H9 (cell line): ENCODE data around the gene DOCK9. TPM values are rescaled to one million over a fixed set of nuclear protein-coding genes. Genes with fewer than 3 reads are reported as not detected.

ENCODE experiments used
- DNase-seq: peaks from one replicate; pipeline ENCODE4 v3.0.0-alpha.2; 2017
- H2AFZ ChIP-seq: one replicate; pipeline ENCODE4 v1.6.1; 2013; ENCODE audit warnings: mild to moderate bottlenecking, low read length, control low read depth, moderate library complexity
- H2AK5ac ChIP-seq: 2 replicates; pipeline ENCODE4 v1.6.1; 2013; ENCODE audit warnings: low read length, control low read depth, mixed read lengths; ENCODE audit not compliant: insufficient read length
- H2BK120ac ChIP-seq: one replicate; pipeline ENCODE4 v1.6.1; 2013; ENCODE audit warnings: low read depth, mild to moderate bottlenecking, low read length, control low read depth, inconsistent platforms; ENCODE audit not compliant: poor library complexity, severe bottlenecking
- H2BK12ac ChIP-seq: 2 replicates; pipeline ENCODE4 v1.6.1; 2013; ENCODE audit warnings: low read length, control low read depth, mixed read lengths, low read depth; ENCODE audit not compliant: insufficient read length
- H2BK15ac ChIP-seq: 2 replicates; pipeline ENCODE4 v1.6.1; 2013; ENCODE audit warnings: low read depth, low read length, control low read depth
- H2BK20ac ChIP-seq: one replicate; pipeline ENCODE4 v1.6.1; 2013; ENCODE audit warnings: low read depth, mild to moderate bottlenecking, low read length, control low read depth, inconsistent platforms; ENCODE audit not compliant: poor library complexity, severe bottlenecking
- H2BK5ac ChIP-seq: 2 replicates; pipeline ENCODE4 v1.6.1; 2013; ENCODE audit warnings: low read length, control low read depth, mixed read lengths; ENCODE audit not compliant: insufficient read length
- H3K14ac ChIP-seq: 2 replicates; pipeline ENCODE4 v1.6.1; 2013; ENCODE audit warnings: low read length, control low read depth; ENCODE audit not compliant: insufficient read depth
- H3K18ac ChIP-seq: 2 replicates; pipeline ENCODE4 v1.6.1; 2013; ENCODE audit warnings: low read depth, mild to moderate bottlenecking, mixed read lengths, low read length, control low read depth; ENCODE audit not compliant: insufficient read length
- H3K23ac ChIP-seq: 2 replicates; pipeline ENCODE4 v1.6.1; 2013; ENCODE audit warnings: low read length, control low read depth, mixed read lengths, low read depth; ENCODE audit not compliant: insufficient read length
- H3K23me2 ChIP-seq: 2 replicates; pipeline ENCODE4 v1.6.1; 2013; ENCODE audit warnings: low read depth, mild to moderate bottlenecking, mixed read lengths, low read length, control low read depth; ENCODE audit not compliant: insufficient read length, poor library complexity, severe bottlenecking
- H3K27ac ChIP-seq: 2 replicates; pipeline ENCODE4 v1.5.1; 2013; ENCODE audit warnings: low read length, control low read depth, mixed read lengths, low read depth; ENCODE audit not compliant: insufficient read length
- H3K27me3 ChIP-seq: 2 replicates; pipeline ENCODE4 v1.6.1; 2013; ENCODE audit warnings: low read length, control low read depth, inconsistent platforms; ENCODE audit not compliant: insufficient read depth
- H3K4ac ChIP-seq: 2 replicates; pipeline ENCODE4 v1.6.1; 2013; ENCODE audit warnings: low read depth, mild to moderate bottlenecking, control low read depth, inconsistent platforms, low read length, moderate library complexity
- H3K4me1 ChIP-seq: 2 replicates; pipeline ENCODE4 v1.6.1; 2013; ENCODE audit warnings: low read length, control low read depth, inconsistent platforms; ENCODE audit not compliant: insufficient read depth
- H3K4me2 ChIP-seq: 2 replicates; pipeline ENCODE4 v1.6.1; 2013; ENCODE audit warnings: low read length, control low read depth, mixed read lengths; ENCODE audit not compliant: insufficient read length, insufficient read depth
- H3K56ac ChIP-seq: 2 replicates; pipeline ENCODE4 v1.6.1; 2013; ENCODE audit warnings: low read depth, mild to moderate bottlenecking, mixed read lengths, low read length, control low read depth; ENCODE audit not compliant: insufficient read length
- H3K79me1 ChIP-seq: 2 replicates; pipeline ENCODE4 v1.6.1; 2013; ENCODE audit warnings: low read depth, mild to moderate bottlenecking, moderate library complexity, low read length, control low read depth, inconsistent platforms; ENCODE audit not compliant: insufficient read depth, poor library complexity, severe bottlenecking
- H3K79me2 ChIP-seq: 2 replicates; pipeline ENCODE4 v1.6.1; 2013; ENCODE audit warnings: low read length, control low read depth, inconsistent platforms; ENCODE audit not compliant: insufficient read depth
- H3K9ac ChIP-seq: 2 replicates; pipeline ENCODE4 v1.6.1; 2013; ENCODE audit warnings: low read length, control low read depth, mixed read lengths; ENCODE audit not compliant: insufficient read length; ENCODE audit errors: extremely low read depth
- H3K9me3 ChIP-seq: one replicate; pipeline ENCODE4 v1.6.1; 2013; ENCODE audit warnings: low read depth, low read length, inconsistent platforms; ENCODE audit not compliant: control insufficient read depth
- H3T11ph ChIP-seq: one replicate; pipeline ENCODE4 v1.6.1; 2013; ENCODE audit warnings: mild to moderate bottlenecking, low read length, control low read depth, inconsistent platforms
- H4K20me1 ChIP-seq: one replicate; pipeline ENCODE4 v1.6.1; 2013; ENCODE audit not compliant: control insufficient read depth, insufficient read length, insufficient read depth
- H4K5ac ChIP-seq: 2 replicates; pipeline ENCODE4 v1.6.1; 2013; ENCODE audit warnings: low read depth, mild to moderate bottlenecking, mixed read lengths, low read length, control low read depth; ENCODE audit not compliant: insufficient read length
- H4K8ac ChIP-seq: replicated peaks from 2 replicates; pipeline ENCODE4 v1.6.1; 2013; ENCODE audit warnings: low read length, control low read depth, mixed read lengths, low read depth; ENCODE audit not compliant: insufficient read length
- H4K91ac ChIP-seq: 2 replicates; pipeline ENCODE4 v1.6.1; 2013; ENCODE audit warnings: low read depth, mild to moderate bottlenecking, moderate library complexity, mixed read lengths, low read length, control low read depth; ENCODE audit not compliant: insufficient read length
- H3K27ac Mint-ChIP-seq, 3 experiments: 2 replicates in 2 of 3; 3 replicates in 1 of 3; pipeline ENCODE4 v1.8.0; 2020 to 2021; ENCODE audit warnings: mixed read lengths in 3 of 3, mild to moderate bottlenecking in 1 of 3, moderate library complexity in 1 of 3
- H3K27me3 Mint-ChIP-seq: 2 replicates; pipeline ENCODE4 v1.8.0; 2021; ENCODE audit warnings: low read depth, mild to moderate bottlenecking, moderate library complexity, mixed read lengths
- H3K36me3 Mint-ChIP-seq, 3 experiments: 2 replicates in 2 of 3; 3 replicates in 1 of 3; pipeline ENCODE4 v1.8.0; 2020 to 2021; ENCODE audit warnings: low read depth in 3 of 3, mixed read lengths in 3 of 3; ENCODE audit not compliant: insufficient read depth in 1 of 3
- H3K4me1 Mint-ChIP-seq, 2 experiments: 2 replicates each; pipeline ENCODE4 v1.8.0; 2020; ENCODE audit warnings: mixed read lengths in 2 of 2
- H3K4me3 Mint-ChIP-seq, 2 experiments: 2 replicates in 1 of 2; 3 replicates in 1 of 2; pipeline ENCODE4 v1.8.0; 2020 to 2021; ENCODE audit warnings: mild to moderate bottlenecking in 2 of 2, mixed read lengths in 2 of 2, moderate library complexity in 1 of 2
- H3K9me3 Mint-ChIP-seq, 2 experiments: 2 replicates in 1 of 2; 3 replicates in 1 of 2; pipeline ENCODE4 v1.8.0; 2020; ENCODE audit warnings: mild to moderate bottlenecking in 2 of 2, mixed read lengths in 2 of 2, moderate library complexity in 1 of 2
- CTCF ChIP-seq: fragments of 200-600 bp; sonication (generic); conservative IDR thresholded peaks from 3 replicates; pipeline ENCODE4 v1.8.0; 2021; ENCODE audit warnings: antibody characterized with exemption, mild to moderate bottlenecking
- WGBS: extraction: QIAGEN DNeasy Blood & Tissue Kit; methylation state at CpG from one replicate; pipeline ENCODE4 v1.1.7; 2013; ENCODE audit warnings: missing lambda C conversion rate, low lambda C conversion rate, mixed read lengths; ENCODE audit not compliant: insufficient read length; ENCODE audit errors: extremely low coverage; 5-methylcytosine and 5-hydroxymethylcytosine counted together
- total RNA-seq: library from RNA; stranded (reverse); gene quantifications from 2 replicates; pipeline ENCODE4 v1.2.1, GENCODE V29; 2021

Gene DOCK9
- total RNA-seq, 1 experiment from 2014 or later, result 23.0 TPM

GRCh38 chr13:98775844-98776598 is 201.8 kb downstream of the DOCK9 start:
- no peak for DNase-seq
- no peak overlapping the region for H2AK5ac ChIP-seq
- H4K8ac ChIP-seq, result no peak overlapping the region
- H2AFZ ChIP-seq, result no peak overlapping the region
- no peak overlapping the region for H4K5ac ChIP-seq
- H3K23me2 ChIP-seq, result no peaks in the 10 kb centered on the region
- no peak overlapping the region for H3K4me2 ChIP-seq
- H3K9ac ChIP-seq, result no peak overlapping the region
- no peaks in the 10 kb centered on the region; the same call in 1 of the 2 replicates for H3K4me1 ChIP-seq
- H2BK15ac ChIP-seq, result no peak overlapping the region
- no peak overlapping the region for H3K27ac ChIP-seq
- H3K79me1 ChIP-seq, result no peaks in the 10 kb centered on the region
- H3K9me3 Mint-ChIP-seq, result no peaks in the 10 kb centered on the region
- H3K79me2 ChIP-seq, result no peaks in the 10 kb centered on the region
- no peak overlapping the region for H4K91ac ChIP-seq
- H3K4me3 Mint-ChIP-seq, result no peak overlapping the region
- TF ChIP-seq CTCF, result no peak
- no peak overlapping the region for H2BK20ac ChIP-seq
- no peak overlapping the region for H3K14ac ChIP-seq
- H3K36me3 Mint-ChIP-seq, result no peaks in the 10 kb centered on the region
- H3K56ac ChIP-seq, result no peak overlapping the region
- no peaks in the 10 kb centered on the region for H3K27me3 ChIP-seq
- H2BK120ac ChIP-seq, result no peak overlapping the region
- H3K9me3 ChIP-seq, result no peaks in the 10 kb centered on the region
- no peak overlapping the region for H3K4ac ChIP-seq
- H3K4me1 Mint-ChIP-seq, result peaks cover 9 to 10% of the 10 kb centered on the region in 2 experiments
- no peak overlapping the region for H3K23ac ChIP-seq
- no peak overlapping the region for H2BK5ac ChIP-seq
- WGBS, result no CpG with 5 or more reads among the region's 22 CpGs
- H3K18ac ChIP-seq, result no peak overlapping the region
- no peak overlapping the region for H2BK12ac ChIP-seq
- no peak overlapping the region for H3T11ph ChIP-seq
- no peak overlapping the region; a peak in 2 of 7 replicates for H3K27ac Mint-ChIP-seq
- no peaks in the 10 kb centered on the region for H4K20me1 ChIP-seq
- no peaks in the 10 kb centered on the region; the same call in 1 of the 2 replicates for H3K27me3 Mint-ChIP-seq
